GM19238 (cell line): Measurements from ENCODE around the gene CPOX.

Experiments used
- DNase-seq: peaks from one replicate; pipeline ENCODE4 v3.0.0; 2011; ENCODE audit warnings: low spot score; ENCODE audit not compliant: insufficient read length

Gene CPOX

DNA sequence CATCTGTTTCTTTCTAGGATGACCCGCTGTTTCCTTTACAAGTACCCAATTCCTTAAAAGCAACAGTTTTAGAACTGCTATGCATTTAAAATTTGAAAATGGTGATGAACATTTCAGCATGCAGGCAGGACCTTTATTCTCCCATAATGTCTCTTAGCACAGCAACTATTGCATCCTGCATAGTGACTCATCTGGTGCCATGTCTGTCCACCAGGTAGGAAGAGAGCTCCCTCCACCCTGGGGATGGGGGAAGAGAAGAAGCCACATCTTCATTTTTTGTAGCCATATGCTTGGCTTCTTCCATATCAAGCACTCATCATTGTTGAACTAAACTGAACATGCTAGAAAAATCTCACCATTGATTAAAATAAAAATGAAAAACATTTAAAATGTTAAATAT is 51.7 kb downstream of the CPOX start:
- no peak for DNase-seq

DNA sequence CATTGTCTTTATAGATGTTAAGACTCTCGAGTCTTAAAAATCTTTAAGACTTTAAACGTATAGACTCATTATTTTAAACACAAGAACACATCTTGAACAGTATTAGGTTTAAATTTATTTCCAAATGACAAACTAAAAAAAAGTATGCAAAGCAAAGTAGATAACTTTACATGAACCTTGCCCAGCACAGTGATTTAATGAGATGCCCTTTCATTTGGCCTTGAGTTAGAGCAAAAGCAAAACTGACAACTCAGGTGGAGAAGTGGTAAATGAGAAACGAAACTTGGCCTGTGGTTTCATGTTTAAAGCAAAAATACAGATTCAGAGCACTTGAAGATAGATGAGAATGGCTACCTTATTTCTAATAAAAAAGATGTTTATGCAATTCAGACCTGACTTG is 53.1 kb downstream of the CPOX start:
- DNase-seq, result no peak

- DNase-seq, result no peak
Measured at GRCh38 chr3:98536456-98537017, 56.9 kb downstream of the CPOX start.

DNA sequence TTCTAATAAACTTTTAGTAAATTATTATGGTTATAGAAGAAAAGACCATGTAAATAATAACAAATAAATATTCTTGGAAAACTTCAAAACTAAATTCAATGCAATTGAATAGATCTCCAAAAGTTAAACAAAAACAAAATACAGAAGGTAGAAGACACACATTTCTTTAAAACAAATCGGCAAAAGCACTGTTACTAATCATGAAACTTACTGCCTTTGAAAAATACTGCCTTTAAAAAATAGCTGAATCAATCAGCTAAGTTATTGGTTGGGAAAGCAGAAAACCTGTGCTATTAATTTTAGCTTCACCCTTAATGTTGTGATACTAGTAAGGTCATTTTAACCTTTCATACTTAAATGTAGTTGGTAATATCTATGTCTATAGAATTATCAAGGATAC is 58.7 kb downstream of the CPOX start:
- DNase-seq, result no peak

DNA sequence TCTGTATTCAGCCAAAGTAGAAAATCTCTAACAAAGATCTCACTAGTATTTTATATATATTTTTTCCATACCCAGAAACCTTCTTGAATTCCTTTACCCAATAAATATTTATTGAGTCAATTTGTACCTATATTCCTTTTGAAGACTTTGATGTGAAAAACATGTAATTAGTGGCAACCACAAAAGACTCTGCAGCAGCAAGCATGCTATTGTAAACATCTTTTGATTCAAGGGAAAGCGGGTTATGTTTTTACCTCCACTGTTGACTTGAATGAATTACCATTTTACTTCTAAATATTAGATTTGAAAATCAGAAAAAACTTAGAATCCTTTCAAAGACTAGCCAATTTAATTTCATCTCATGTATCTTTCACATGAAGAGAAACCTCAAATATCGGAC is 59.2 kb downstream of the CPOX start:
- DNase-seq, result no peak

DNA sequence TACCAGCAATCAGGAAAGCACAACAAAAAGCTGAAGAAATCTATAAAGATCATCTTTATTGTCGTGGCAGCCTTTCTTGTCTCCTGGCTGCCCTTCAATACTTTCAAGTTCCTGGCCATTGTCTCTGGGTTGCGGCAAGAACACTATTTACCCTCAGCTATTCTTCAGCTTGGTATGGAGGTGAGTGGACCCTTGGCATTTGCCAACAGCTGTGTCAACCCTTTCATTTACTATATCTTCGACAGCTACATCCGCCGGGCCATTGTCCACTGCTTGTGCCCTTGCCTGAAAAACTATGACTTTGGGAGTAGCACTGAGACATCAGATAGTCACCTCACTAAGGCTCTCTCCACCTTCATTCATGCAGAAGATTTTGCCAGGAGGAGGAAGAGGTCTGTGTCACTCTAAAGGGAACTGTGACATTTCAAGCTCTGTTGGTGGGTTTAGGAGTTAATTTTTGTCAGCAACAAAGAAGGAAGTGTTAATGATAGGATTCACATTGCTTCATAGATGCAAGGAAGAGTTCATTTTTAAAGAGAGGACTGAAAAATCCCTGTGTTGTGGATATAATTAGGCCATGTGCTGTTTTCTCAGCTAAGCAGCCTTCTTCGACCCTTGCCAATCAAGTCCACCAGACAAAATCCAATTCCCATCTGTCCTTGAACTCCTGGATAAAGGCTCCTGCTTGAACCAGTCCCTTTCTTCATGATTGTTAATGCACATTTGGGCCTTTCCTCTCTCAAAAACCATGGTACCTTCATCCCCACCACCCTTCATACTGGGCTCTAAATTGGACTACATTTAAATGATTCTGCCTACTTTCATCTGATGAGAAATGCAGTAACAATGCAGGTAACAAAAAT is 60.5 kb downstream of the CPOX start:
- no peak for DNase-seq

DNA sequence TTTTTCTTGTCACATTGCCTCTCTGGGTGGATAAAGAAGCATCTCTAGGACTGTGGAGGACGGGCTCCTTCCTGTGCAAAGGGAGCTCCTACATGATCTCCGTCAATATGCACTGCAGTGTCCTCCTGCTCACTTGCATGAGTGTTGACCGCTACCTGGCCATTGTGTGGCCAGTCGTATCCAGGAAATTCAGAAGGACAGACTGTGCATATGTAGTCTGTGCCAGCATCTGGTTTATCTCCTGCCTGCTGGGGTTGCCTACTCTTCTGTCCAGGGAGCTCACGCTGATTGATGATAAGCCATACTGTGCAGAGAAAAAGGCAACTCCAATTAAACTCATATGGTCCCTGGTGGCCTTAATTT is 61.2 kb downstream of the CPOX start:
- DNase-seq, result no peak

DNA sequence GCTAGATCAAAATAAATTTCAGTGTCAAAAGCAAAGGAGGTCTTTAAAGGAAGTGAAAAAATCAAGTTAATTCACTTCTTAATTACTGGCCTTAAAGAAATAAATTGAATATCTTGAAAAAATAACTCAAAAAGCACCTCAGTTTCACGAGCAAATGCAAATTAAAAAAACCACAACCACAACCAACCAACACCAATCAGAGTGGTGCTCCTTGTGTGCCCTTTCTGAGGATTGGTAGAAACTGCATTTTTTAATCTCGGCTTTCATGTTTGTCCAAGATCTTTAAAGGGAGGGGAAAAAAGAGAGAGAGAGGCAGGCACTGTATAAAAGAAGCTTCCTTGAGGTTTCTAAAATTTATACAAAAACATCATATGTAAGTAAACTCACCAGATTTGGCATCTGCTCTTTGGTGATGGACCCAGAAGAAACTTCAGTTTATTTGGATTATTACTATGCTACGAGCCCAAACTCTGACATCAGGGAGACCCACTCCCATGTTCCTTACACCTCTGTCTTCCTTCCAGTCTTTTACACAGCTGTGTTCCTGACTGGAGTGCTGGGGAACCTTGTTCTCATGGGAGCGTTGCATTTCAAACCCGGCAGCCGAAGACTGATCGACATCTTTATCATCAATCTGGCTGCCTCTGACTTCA is 61.7 kb downstream of the CPOX start, which contains the start of gene GPR15:
TSS of gene GPR15 (plus strand) at position 357 of the 653 bp plus-strand sequence. CDS start at position 413, 56 bp downstream.
- no peak for DNase-seq

DNA sequence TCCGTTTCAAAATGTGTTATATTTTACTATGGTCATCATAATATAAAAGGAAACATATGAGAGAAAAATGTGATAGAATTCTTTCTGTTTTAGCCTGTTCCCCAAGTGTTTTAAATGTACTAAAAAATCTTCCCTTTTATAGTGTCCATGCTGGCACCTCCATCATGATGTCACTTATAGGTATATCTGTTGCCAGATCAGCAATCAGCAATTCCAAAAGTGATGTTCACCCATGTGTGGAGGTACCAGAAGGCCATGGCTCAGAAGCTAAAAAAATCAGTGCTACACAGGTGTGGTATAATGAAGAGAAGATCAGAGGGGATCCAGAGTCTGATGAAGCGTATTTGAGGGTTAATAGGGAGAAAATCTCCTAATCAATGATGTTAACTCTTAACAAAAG is 62.7 kb downstream of the CPOX start:
- DNase-seq, result no peak

DNA sequence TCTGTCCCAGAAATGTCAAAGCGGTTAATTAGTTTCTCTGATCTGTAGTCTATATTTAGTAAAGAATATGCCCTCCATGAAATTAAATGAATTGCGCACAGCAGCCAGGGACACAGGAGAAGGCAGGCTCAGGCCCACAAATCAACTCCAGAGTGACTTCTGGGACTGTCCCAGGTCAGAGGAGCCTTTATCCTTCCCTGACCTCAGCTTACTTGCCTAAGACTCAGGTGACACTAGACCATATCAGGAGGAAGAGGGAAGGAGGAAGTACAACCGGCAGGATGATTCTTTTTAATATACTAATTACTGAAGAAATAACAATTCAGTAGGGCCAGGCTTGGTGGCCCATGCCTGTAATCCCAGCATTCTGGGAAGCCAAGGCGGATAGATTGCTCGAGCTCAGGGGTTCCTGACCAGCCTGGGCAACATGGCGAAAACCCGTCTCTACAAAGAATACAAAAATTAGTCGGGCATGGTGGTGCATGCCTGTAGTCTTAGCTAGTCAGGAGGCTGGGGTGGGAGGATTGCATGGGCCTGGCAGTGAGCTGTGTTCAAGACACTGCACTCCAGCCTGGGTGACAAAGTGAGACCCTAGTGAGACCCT is 63.5 kb downstream of the CPOX start:
- no peak for DNase-seq
